Stimulated activated CD8-positive, alpha-beta memory T cell treated with anti-CD3 and anti-CD28 coated beads, Interleukin-7, amount 100 ng/mL, for 4 hours (primary cell): ENCODE data around the gene IGDCC3.

Experiments
- DNase-seq, 2 donors: peaks; one replicate each; pipeline ENCODE4 v3.0.0-alpha.2; 2020; ENCODE audit warnings: low read depth in 2 of 2

IGDCC3 gene

GRCh38 chr15:65377976-65378366 lies at the start of gene IGDCC3:
Gene IGDCC3, minus strand, starts transcription at chr15:65378002. Its CDS starts 214 bp downstream, at chr15:65377788.
- DNase-seq, result no peak

- DNase-seq, result no peak
Measured at GRCh38 chr15:65426216-65426853, 48.5 kb upstream of the IGDCC3 start.

GRCh38 chr15:65424683-65425082 lies 46.9 kb upstream of the IGDCC3 start:
- no peak for DNase-seq

- no peak for DNase-seq
Measured at GRCh38 chr15:65423976-65424679, 46.3 kb upstream of the IGDCC3 start.

- DNase-seq, result no peak
Measured at GRCh38 chr15:65423150-65423975, 45.6 kb upstream of the IGDCC3 start.

- DNase-seq, result no peak
Measured at GRCh38 chr15:65421360-65422215, 43.8 kb upstream of the IGDCC3 start.

- DNase-seq, result no peak
Measured at GRCh38 chr15:65420975-65421359, 43.2 kb upstream of the IGDCC3 start.

- DNase-seq, result no peak
Measured at GRCh38 chr15:65418596-65418995, 40.8 kb upstream of the IGDCC3 start.

- no peak for DNase-seq
Measured at GRCh38 chr15:65416845-65417416, 39.1 kb upstream of the IGDCC3 start.

GRCh38 chr15:65414841-65415621 lies 37.2 kb upstream of the IGDCC3 start:
- no peak for DNase-seq

GRCh38 chr15:65413760-65414144 lies 36.0 kb upstream of the IGDCC3 start:
- DNase-seq, result no peak

GRCh38 chr15:65413051-65413759 lies 35.4 kb upstream of the IGDCC3 start:
- no peak for DNase-seq

GRCh38 chr15:65412556-65412955 lies 34.8 kb upstream of the IGDCC3 start:
- DNase-seq, result no peak

GRCh38 chr15:65411465-65412071 lies 33.8 kb upstream of the IGDCC3 start:
- DNase-seq, result no peak

GRCh38 chr15:65410972-65411371 lies 33.2 kb upstream of the IGDCC3 start:
- no peak for DNase-seq

- no peak for DNase-seq
Measured at GRCh38 chr15:65410036-65410435, 32.2 kb upstream of the IGDCC3 start.

- DNase-seq, result no peak
Measured at GRCh38 chr15:65409036-65409631, 31.3 kb upstream of the IGDCC3 start.

GRCh38 chr15:65408324-65409035 lies 30.7 kb upstream of the IGDCC3 start:
- DNase-seq, result no peak
